HG02571 (cell line): Measurements from ENCODE around the gene JAML.

Experiments used
- ATAC-seq: cut with Tn5 transposase; IDR thresholded peaks from one replicate; pipeline ENCODE4 v1.9.1; 2021; ENCODE audit warnings: mild to moderate bottlenecking, moderate library complexity; ENCODE audit not compliant: unreplicated experiment

Gene JAML

DNA sequence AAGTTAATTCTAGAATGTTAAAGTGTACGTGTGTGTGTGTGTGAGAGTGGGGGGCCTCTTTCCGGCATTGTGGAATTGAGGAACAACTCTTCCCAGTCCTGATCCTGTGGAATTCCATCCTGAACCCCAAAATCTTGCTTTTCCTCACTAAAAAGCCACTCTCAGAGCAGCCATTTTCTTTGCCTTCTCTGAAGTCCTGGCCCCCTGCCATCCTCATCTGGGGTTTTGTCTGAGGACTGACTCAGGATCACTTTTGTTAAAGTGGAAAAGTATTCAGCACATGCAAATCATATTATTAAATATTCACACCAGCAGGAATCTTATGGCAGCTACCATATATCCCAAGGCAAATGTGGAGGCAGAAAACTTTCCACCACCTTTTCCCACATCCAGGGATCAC, 76.0 kb downstream of the JAML start:
- ATAC-seq: no peak

- ATAC-seq: no peak
Measured at GRCh38 chr11:118148240-118148639, 76.6 kb downstream of the JAML start.

- no peak for ATAC-seq
Measured at GRCh38 chr11:118147502-118147901, 77.3 kb downstream of the JAML start.

- ATAC-seq: no peak
Measured at GRCh38 chr11:118146554-118146953, 78.3 kb downstream of the JAML start.

DNA sequence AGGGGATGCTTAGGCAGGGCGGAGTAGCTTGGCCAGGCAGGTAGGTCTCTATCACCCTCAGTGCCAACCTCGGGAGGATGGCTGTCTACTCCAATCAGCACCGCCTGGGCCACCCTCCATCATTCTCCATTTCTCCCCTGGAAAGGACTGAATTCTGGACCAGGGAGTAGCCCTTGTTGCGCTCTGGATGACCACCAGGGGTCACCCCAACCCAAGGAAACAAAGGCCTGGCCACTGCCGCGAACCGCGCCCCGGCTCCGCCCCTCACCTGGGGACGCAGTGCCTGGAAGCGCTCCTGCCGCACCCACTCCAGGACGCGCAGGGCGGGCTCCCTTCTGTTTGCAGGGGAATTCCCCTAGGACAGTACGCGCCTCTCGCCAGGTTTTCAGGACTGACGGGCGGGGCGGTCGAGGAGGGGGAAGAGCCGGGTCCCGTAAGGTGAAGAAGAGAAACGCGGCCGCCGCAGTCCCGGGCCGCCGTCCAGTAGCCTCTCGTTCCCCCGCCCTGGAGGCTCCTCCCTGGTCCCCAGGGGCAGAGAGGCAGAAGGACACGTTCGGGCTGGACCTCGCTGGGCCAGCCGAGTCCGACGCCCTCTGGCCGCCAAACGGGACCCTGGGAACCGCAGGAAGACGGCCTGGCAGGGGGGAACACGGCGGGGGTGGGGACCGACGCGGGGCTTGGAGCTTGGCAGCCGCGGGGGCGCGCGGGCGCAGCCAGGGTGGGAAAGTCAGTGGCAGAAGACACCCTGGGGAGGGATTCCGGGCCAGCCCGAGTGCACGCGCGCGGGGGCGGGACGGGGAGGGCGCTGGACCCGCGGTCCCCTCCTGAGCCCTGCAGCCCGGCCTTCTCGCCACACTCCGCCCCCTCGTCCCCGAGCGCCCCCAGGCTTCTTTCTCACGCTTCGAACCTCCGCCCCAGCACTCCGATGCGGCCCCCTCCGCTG, 79.3 kb downstream of the JAML start:
- ATAC-seq: peak; percentile 76

DNA sequence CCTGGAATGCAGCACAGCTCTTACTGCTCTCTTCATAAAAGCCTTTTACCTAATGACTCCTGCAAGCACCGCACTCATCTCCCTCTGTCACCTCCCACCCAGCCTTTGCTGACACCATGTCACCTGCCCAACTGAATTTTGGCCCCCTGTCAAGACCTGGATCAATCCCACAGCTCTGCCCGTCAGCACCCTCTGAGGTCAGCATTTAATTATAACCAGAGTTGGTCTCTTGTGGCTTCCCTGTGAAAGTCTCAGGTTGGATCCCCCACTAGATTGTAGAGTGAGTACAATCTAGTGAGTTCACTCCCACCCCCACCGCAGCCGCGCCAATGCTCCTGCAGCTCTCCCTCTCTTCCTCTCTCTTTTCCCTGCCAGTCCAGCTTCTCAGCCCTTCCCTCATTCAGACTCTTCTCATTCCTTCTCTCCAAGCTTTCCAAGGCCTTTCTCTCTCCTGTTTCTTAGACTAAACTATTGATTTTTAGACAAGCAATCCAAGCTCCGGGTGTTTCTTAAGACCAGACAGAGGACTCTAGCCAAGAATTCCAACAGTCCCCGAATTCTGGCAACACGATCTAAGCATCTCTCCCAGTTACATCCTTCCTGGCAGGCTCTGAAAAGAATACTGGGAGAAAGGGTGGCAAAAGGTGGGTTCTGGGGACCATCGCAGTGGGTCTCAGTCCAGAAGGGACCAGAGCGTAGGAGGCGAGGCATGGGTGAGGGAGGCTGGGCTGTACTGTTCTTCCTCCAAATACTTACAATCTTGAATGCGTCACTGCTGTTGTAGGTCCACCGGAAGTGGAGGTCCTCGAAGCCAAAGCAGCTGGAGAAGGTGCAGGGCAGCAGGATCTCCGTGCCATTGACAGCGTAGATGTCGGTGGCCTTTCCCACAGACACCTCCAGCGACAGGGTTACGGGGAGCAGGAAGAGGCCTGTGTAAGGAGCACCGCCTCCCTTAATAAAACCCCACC, 80.2 kb downstream of the JAML start:
- no peak for ATAC-seq
